Activated CD8-positive, alpha-beta memory T cell treated with anti-CD3 and anti-CD28 coated beads, Interleukin-2, amount 10 ng/mL, durations not matched to agents 7 days and 5 days (primary cell): ENCODE measurements around the gene CLIP2. TPM values are rescaled to one million over a fixed set of nuclear protein-coding genes. Genes with fewer than 3 reads are reported as not detected.
"Not testable (repeated sequence)": the region's sequence is repeated elsewhere in the genome, so short reads cannot be mapped to it uniquely, and the experiment has no call there.

ENCODE experiments used
- ATAC-seq: fragments of 150-1000 bp; cut with Tn5 transposase; one replicate; pipeline ENCODE4 v1.10.0; 2021; ENCODE audit warnings: moderate library complexity
- CTCF ChIA-PET: fragments of 350-600 bp; sonication (Branson Sonifier 250); formaldehyde crosslinking; loops from one replicate; lab custom pipeline; 2021; ENCODE audit warnings: antibody characterized with exemption; lab: Charles Lee
- DNase-seq: peaks from one replicate; pipeline ENCODE4 v3.0.0-alpha.2; 2020
- H3K27ac Mint-ChIP-seq: one replicate; pipeline ENCODE4 v1.8.0; 2021; ENCODE audit warnings: mild to moderate bottlenecking, mixed read lengths
- H3K27me3 Mint-ChIP-seq: one replicate; pipeline ENCODE4 v1.8.0; 2021; ENCODE audit warnings: mixed read lengths
- H3K36me3 Mint-ChIP-seq: one replicate; pipeline ENCODE4 v1.8.0; 2021; ENCODE audit warnings: mild to moderate bottlenecking, mixed read lengths
- H3K4me1 Mint-ChIP-seq: one replicate; pipeline ENCODE4 v1.8.0; 2021; ENCODE audit warnings: mixed read lengths
- H3K4me3 Mint-ChIP-seq: one replicate; pipeline ENCODE4 v1.8.0; 2021; ENCODE audit warnings: mild to moderate bottlenecking, moderate library complexity, mixed read lengths
- H3K9me3 Mint-ChIP-seq: one replicate; pipeline ENCODE4 v1.8.0; 2022; ENCODE audit warnings: low read depth, mixed read lengths
- total RNA-seq, 2 experiments: library from RNA; stranded (reverse); gene quantifications; one replicate each; pipeline ENCODE4 v1.2.3, GENCODE V29; 2021

CLIP2 gene
- total RNA-seq, 2 experiments from 2014 or later: 1.9 to 4.6 TPM

DNA sequence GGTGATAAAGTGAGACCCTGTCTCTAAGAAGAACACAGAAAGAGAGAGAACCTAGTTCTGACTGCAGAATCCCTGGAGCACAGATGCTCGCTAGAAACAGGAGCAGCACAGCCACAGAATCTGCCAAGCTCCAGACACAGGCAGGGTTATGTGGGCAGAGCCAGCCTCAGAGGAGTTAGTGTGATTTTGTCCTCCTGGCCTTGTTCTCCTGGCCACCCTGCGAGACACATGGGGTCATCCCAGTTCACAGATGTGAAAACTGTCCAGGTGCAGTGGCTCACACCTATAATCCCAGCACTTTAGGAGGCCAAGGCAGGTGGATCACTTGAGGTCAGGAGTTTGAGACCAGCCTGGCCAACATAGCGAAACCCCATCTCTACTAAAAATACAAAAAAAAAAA lies 113.5 kb downstream of the CLIP2 start:
- CTCF ChIA-PET: interaction anchor here (0.6 to 8.6 kb wide), 7 partner anchors 9 to 335 kb away, joined by 3 to 197 read pairs (median 11); partner anchors contain the start of gene LAT2

DNA sequence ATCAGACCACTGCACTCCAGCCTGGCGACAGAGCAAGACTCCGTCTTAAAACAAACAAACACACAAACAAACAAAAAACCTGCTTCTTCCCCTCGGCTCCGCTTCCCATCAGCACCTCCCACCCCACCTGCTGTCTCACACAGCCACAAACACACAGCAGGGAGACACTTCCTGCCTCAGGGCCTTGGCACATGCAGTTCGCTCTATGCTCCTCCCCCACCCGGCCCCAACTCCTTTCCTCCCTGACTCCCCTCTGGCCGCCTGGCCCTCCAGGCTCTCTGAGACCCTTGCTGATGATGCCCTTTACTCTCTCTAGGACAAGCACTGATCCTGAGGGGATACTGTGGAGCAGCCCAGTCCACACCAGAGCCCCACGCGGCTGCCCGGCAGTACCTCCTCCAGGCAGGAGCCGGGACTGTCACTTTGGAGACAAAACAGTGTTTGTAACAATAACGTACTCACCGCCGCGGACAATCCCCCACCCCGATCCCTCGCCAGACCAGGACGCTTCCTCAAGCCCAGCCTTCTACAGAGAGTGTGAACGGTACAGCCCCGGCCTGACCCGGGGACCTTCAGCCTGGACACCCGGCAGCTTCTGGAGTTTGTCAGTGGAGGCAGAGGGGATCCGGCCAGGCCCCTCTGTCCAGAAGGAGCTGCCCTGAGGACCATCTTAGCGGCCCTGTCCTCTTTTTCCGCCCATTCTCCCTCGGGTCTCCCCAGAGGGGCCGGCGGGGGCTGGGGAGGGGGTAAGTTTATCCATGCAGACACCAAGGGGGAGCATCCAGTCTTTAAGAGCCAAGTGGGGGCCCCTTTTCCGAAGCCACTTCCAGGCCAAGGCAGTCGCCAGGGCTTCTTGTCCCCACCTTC lies 114.5 kb downstream of the CLIP2 start:
- Mint-ChIP-seq H3K27ac (no peak overlapping the region), H3K4me3 (no peak overlapping the region), H3K4me1 (no peaks in the 10 kb centered on the region), H3K27me3 (no peaks in the 10 kb centered on the region), H3K9me3 (no peaks in the 10 kb centered on the region), H3K36me3 (no peaks in the 10 kb centered on the region)
- CTCF ChIA-PET: interaction anchor here (0.9 to 8.6 kb wide), 2 partner anchors 9 to 196 kb away, joined by 3 to 197 read pairs; partner anchors contain the start of gene LAT2
- DNase-seq: no peak
- no peak for ATAC-seq

More for the DNA sequence above, 113.5 kb downstream of the CLIP2 start:
- ATAC-seq, H3K4me3 Mint-ChIP-seq, H3K9me3 Mint-ChIP-seq, H3K36me3 Mint-ChIP-seq, H3K4me1 Mint-ChIP-seq, H3K27me3 Mint-ChIP-seq, H3K27ac Mint-ChIP-seq, DNase-seq: not testable (repeated sequence)

DNA sequence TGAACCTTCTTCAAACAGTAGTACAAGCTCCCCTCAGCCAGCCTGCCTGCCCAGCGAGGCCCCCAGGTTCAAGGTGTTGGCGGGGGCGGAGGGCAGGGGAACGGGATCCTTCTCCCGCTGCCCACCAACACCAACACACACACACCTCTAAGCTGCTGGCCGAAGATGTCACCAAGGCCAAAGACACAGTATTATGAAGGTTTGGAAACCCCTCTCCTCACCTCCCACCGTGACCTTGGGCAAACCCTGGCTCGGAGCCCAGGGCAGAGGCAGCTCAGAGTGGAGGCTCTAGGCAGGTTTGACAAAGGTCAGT lies 115.1 kb downstream of the CLIP2 start:
- Mint-ChIP-seq H3K27ac (no peak overlapping the region), H3K27me3 (no peaks in the 10 kb centered on the region), H3K9me3 (no peaks in the 10 kb centered on the region), H3K4me3 (no peak overlapping the region), H3K4me1 (no peaks in the 10 kb centered on the region), H3K36me3 (no peaks in the 10 kb centered on the region)
- ATAC-seq (no peak), DNase-seq (no peak)
- CTCF ChIA-PET: interaction anchor here (0.9 to 8.6 kb wide), 2 partner anchors 9 to 197 kb away, joined by 3 to 197 read pairs; partner anchors contain the start of gene LAT2

DNA sequence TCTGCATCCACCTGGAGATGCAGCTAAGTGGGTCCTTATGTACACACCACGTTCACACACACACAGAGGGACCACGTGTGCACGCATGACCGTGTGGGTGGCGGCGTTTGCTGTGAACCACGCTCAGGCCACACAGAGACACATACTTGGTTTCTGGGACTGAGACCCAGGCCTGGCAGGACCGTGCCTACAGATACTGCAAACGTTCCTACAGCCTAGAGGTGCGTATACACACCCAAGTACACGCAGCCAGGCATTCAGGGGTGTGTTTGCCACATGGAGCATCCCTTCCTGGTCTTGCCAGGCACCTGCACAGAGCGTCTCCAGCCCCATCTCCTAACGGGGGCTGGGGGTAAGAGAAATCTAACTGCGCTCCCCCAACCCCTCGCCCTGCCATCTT lies 115.5 kb downstream of the CLIP2 start:
- no peak for DNase-seq
- no peaks in the 10 kb centered on the region for H3K27me3 Mint-ChIP-seq
- CTCF ChIA-PET: interaction anchor here (0.9 to 8.6 kb wide), 2 partner anchors 8 to 197 kb away, joined by 3 to 197 read pairs; partner anchors contain the start of gene LAT2
- H3K9me3 Mint-ChIP-seq: no peaks in the 10 kb centered on the region
- H3K4me3 Mint-ChIP-seq: no peak overlapping the region
- no peaks in the 10 kb centered on the region for H3K4me1 Mint-ChIP-seq
- H3K27ac Mint-ChIP-seq: no peak overlapping the region
- no peaks in the 10 kb centered on the region for H3K36me3 Mint-ChIP-seq
- no peak for ATAC-seq

DNA sequence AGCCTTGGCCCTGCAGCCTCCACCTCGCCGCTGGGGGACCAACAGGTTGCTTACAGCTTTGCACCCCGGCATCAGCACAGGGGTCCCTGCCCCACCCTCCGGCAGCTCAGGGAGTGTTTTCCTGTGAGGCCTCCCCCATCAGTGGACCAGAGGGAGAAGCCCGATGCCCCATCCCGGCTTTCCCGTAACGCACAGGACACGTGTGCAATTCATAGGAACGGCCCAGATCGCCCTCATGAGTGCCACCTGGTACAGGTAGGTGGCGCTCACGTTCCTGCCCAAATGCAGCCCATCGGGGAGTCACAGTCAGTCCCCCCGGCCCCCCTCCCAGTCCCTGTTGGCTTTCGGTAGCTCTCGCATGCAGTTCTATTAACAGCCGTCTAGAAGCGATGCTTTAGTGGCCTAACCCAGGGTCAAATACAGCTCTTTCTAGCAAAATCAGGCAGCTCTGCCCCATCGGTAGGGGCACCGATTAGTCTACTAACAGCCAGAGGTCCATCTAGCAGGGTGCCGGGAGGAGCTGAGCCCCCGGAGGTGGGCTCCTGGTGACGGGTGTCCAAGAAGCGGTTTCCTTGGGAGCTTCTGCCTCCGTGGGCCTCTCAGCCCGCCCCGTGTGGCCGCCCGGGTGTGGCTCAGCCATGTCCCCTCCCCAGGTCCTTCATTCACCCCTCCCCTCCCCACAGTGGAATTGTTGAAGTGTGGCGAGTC lies 116.1 kb downstream of the CLIP2 start:
- Mint-ChIP-seq H3K4me3 (no peak overlapping the region), H3K9me3 (no peaks in the 10 kb centered on the region), H3K27me3 (no peaks in the 10 kb centered on the region), H3K27ac (no peak overlapping the region), H3K36me3 (no peaks in the 10 kb centered on the region), H3K4me1 (no peaks in the 10 kb centered on the region)
- no peak for DNase-seq
- CTCF ChIA-PET: interaction anchor here (0.9 to 1.5 kb wide), 3 partner anchors 23 to 206 kb away, joined by 3 to 6 read pairs (median 3); no protein-coding TSS in a partner anchor
- ATAC-seq: no peak

GRCh38 chr7:74405899-74406512 lies 116.8 kb downstream of the CLIP2 start:
- Mint-ChIP-seq H3K27me3 (no peaks in the 10 kb centered on the region), H3K4me1 (no peaks in the 10 kb centered on the region), H3K9me3 (no peaks in the 10 kb centered on the region), H3K27ac (no peak overlapping the region), H3K36me3 (no peaks in the 10 kb centered on the region), H3K4me3 (no peak overlapping the region)
- ATAC-seq (no peak), DNase-seq (no peak)
- CTCF ChIA-PET: interaction anchor here (0.9 to 1.5 kb wide), 3 partner anchors 22 to 207 kb away, joined by 3 to 6 read pairs (median 3); no protein-coding TSS in a partner anchor

- no peak overlapping the region for H3K27ac Mint-ChIP-seq
- ATAC-seq: no peak
- CTCF ChIA-PET: interaction anchor here (1.0 to 1.5 kb wide), 2 partner anchors 10 to 202 kb away, joined by 3 to 8 read pairs; no protein-coding TSS in a partner anchor
Measured at GRCh38 chr7:74407958-74408357, 118.8 kb downstream of the CLIP2 start.

GRCh38 chr7:74409571-74409970 lies 120.4 kb downstream of the CLIP2 start:
- H3K9me3 Mint-ChIP-seq: no peaks in the 10 kb centered on the region
- no peak for DNase-seq
- no peak overlapping the region for H3K4me3 Mint-ChIP-seq
- no peaks in the 10 kb centered on the region for H3K36me3 Mint-ChIP-seq
- no peaks in the 10 kb centered on the region for H3K27me3 Mint-ChIP-seq
- no peak for ATAC-seq
- H3K4me1 Mint-ChIP-seq: no peaks in the 10 kb centered on the region
- no peak overlapping the region for H3K27ac Mint-ChIP-seq
- CTCF ChIA-PET: interaction anchor here (1.4 to 4.7 kb wide), 2 partner anchors 8 to 203 kb away, joined by 6 to 30 read pairs; no protein-coding TSS in a partner anchor

More at GRCh38 chr7:74407958-74408357, 118.8 kb downstream of the CLIP2 start:
- no peak for DNase-seq
- H3K4me3 Mint-ChIP-seq: no peak overlapping the region
- no peaks in the 10 kb centered on the region for H3K27me3 Mint-ChIP-seq
- H3K4me1 Mint-ChIP-seq: no peaks in the 10 kb centered on the region
- H3K36me3 Mint-ChIP-seq: no peaks in the 10 kb centered on the region
- no peaks in the 10 kb centered on the region for H3K9me3 Mint-ChIP-seq

DNA sequence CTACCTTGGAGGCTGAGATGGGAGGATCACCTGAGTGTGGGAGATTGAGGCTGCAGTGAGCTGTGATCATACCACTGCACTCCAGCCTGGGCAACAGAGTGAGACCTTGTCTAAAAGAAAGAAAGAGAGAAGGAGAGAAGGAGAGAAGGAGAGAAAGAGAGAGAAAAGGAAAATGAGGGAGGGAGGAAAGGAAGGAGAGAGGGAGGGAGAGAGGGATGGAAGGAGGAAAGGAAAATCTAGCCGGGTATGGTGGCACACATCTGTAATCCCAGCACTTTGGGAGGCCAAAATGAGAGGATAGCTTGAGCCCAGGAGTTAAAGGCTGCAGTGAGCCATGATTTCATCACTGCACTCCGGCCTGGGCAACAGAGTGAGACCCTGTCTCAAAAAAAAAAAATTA lies 121.6 kb downstream of the CLIP2 start:
- no peaks in the 10 kb centered on the region for H3K4me1 Mint-ChIP-seq
- CTCF ChIA-PET: interaction anchor here (1.0 to 4.7 kb wide), 3 partner anchors 9 to 204 kb away, joined by 3 to 30 read pairs (median 6); no protein-coding TSS in a partner anchor
- no peak overlapping the region for H3K4me3 Mint-ChIP-seq
- H3K27me3 Mint-ChIP-seq: no peaks in the 10 kb centered on the region
- DNase-seq (no peak), ATAC-seq (no peak)
- no peaks in the 10 kb centered on the region for H3K9me3 Mint-ChIP-seq
- H3K27ac Mint-ChIP-seq: no peak overlapping the region
- no peaks in the 10 kb centered on the region for H3K36me3 Mint-ChIP-seq

- H3K27ac Mint-ChIP-seq, H3K27me3 Mint-ChIP-seq, H3K36me3 Mint-ChIP-seq, ATAC-seq, DNase-seq, H3K4me1 Mint-ChIP-seq, H3K4me3 Mint-ChIP-seq, H3K9me3 Mint-ChIP-seq: not testable (repeated sequence)
- CTCF ChIA-PET: interaction anchor here (1.0 to 4.7 kb wide), 2 partner anchors 10 to 155 kb away, joined by 3 to 30 read pairs; no protein-coding TSS in a partner anchor
Measured at GRCh38 chr7:74411571-74411970, 122.4 kb downstream of the CLIP2 start.

DNA sequence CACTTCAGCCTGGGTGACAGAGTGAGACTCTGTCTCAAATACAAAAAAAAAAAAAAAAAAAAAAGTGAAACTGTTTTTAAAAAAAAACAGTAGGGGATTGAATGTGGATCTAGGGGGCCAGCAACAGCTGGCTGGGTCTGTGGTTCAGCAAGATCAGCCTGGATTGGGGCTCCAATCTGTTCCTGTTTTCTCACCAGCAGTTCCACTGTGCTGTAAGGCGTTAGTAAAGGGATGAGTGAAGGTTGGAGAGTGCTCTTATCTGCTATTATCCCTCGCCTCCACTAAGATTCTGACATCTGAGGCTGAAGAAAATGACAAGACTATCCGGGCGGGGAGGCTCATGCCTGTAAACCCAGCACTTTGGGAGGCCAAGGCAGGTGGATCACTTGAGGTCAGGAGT lies 122.8 kb downstream of the CLIP2 start:
- Mint-ChIP-seq H3K9me3 (no peaks in the 10 kb centered on the region), H3K27ac (no peak overlapping the region), H3K4me1 (no peaks in the 10 kb centered on the region), H3K36me3 (no peaks in the 10 kb centered on the region), H3K4me3 (no peak overlapping the region), H3K27me3 (no peaks in the 10 kb centered on the region)
- CTCF ChIA-PET: interaction anchor here (4.7 kb wide), 1 partner anchor 11 kb away, joined by 30 read pairs; no protein-coding TSS in a partner anchor
- DNase-seq (no peak), ATAC-seq (no peak)

DNA sequence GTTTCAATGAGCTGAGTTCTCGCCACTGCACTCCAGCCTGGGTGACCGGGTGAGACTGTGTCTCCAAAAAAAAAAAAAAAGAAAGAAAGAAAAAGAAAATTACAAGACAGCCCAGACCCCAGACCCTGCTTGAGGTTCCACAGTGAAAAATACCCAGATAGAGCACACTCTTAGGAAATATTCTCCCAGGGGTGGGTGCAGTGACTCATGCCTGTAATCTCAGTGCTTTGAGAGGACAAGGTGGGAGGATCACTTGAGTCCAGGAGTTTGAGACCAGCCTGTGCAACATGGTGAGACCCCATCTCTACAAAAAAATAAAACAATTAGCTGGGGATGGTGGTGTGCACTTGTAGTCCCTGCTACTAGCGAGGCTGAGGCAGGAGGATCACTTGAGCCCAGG lies 123.4 kb downstream of the CLIP2 start:
- ATAC-seq (no peak), DNase-seq (no peak)
- H3K36me3 Mint-ChIP-seq: no peaks in the 10 kb centered on the region
- no peaks in the 10 kb centered on the region for H3K4me1 Mint-ChIP-seq
- CTCF ChIA-PET: interaction anchor here (0.7 to 4.7 kb wide), 4 partner anchors 8 to 390 kb away, joined by 3 to 30 read pairs (median 6); no protein-coding TSS in a partner anchor
- H3K9me3 Mint-ChIP-seq: no peaks in the 10 kb centered on the region
- no peak overlapping the region for H3K4me3 Mint-ChIP-seq
- no peaks in the 10 kb centered on the region for H3K27me3 Mint-ChIP-seq
- H3K27ac Mint-ChIP-seq: no peak overlapping the region
